Jurkat, Clone E6-1 (cell line): ENCODE measurements around the gene AUTS2.
A peak's percentile ranks its signal among the peaks of the same experiment; 100 is the strongest.
"Not testable (repeated sequence)": the region's sequence is repeated elsewhere in the genome, so short reads cannot be mapped to it uniquely, and the experiment has no call there.

Source experiments
- DNase-seq: peaks from one replicate; pipeline ENCODE4 v3.0.0-alpha.2; 2011; ENCODE audit warnings: low read depth, low spot score
- H3K4me3 ChIP-seq: 2 replicates; pipeline ENCODE4 v1.5.1; 2011; ENCODE audit warnings: mild to moderate bottlenecking, low read length, control low read depth, moderate library complexity

Gene AUTS2

GRCh38 chr7:70645279-70645678 is 1047.0 kb downstream of the AUTS2 start:
- H3K4me3 ChIP-seq = no peak overlapping the region
- no peak for DNase-seq

- H3K4me3 ChIP-seq = no peak overlapping the region
- DNase-seq = no peak
Observed at GRCh38 chr7:70645876-70646351, 1047.6 kb downstream of the AUTS2 start.

GRCh38 chr7:70646536-70647248 is 1048.4 kb downstream of the AUTS2 start:
- H3K4me3 ChIP-seq = no peak overlapping the region
- DNase-seq = no peak

GRCh38 chr7:70647801-70648498 is 1049.7 kb downstream of the AUTS2 start:
- DNase-seq = peak; percentile 83
- no peak overlapping the region for H3K4me3 ChIP-seq

GRCh38 chr7:70648499-70648861 is 1050.2 kb downstream of the AUTS2 start:
- DNase-seq, H3K4me3 ChIP-seq: not testable (repeated sequence)

GRCh38 chr7:70649323-70649722 is 1051.0 kb downstream of the AUTS2 start:
- no peak for DNase-seq
- no peak overlapping the region for H3K4me3 ChIP-seq

GRCh38 chr7:70654146-70654545 is 1055.9 kb downstream of the AUTS2 start:
- H3K4me3 ChIP-seq = no peak overlapping the region
- DNase-seq = no peak

GRCh38 chr7:70654979-70655378 is 1056.7 kb downstream of the AUTS2 start:
- H3K4me3 ChIP-seq = no peak overlapping the region
- no peak for DNase-seq

GRCh38 chr7:70655694-70656093 is 1057.4 kb downstream of the AUTS2 start:
- DNase-seq = no peak
- H3K4me3 ChIP-seq = no peak overlapping the region

GRCh38 chr7:70657571-70657970 is 1059.3 kb downstream of the AUTS2 start:
- no peak for DNase-seq
- H3K4me3 ChIP-seq = no peak overlapping the region

GRCh38 chr7:70657989-70658632 is 1059.8 kb downstream of the AUTS2 start:
- no peak overlapping the region for H3K4me3 ChIP-seq
- peak; percentile 20 for DNase-seq

- DNase-seq = no peak
- H3K4me3 ChIP-seq = no peak overlapping the region
Observed at GRCh38 chr7:70659263-70659662, 1061.0 kb downstream of the AUTS2 start.

GRCh38 chr7:70660154-70660818 is 1062.0 kb downstream of the AUTS2 start:
- H3K4me3 ChIP-seq = no peak overlapping the region
- peak; percentile 45 for DNase-seq

GRCh38 chr7:70660819-70661191 is 1062.5 kb downstream of the AUTS2 start:
- no peak for DNase-seq
- H3K4me3 ChIP-seq = no peak overlapping the region

- no peak overlapping the region for H3K4me3 ChIP-seq
- DNase-seq = no peak
Observed at GRCh38 chr7:70663680-70664079, 1065.4 kb downstream of the AUTS2 start.

GRCh38 chr7:70665997-70666396 is 1067.7 kb downstream of the AUTS2 start:
- no peak for DNase-seq
- H3K4me3 ChIP-seq = no peak overlapping the region

GRCh38 chr7:70667406-70667805 is 1069.1 kb downstream of the AUTS2 start:
- H3K4me3 ChIP-seq = no peak overlapping the region
- DNase-seq = no peak

GRCh38 chr7:70668606-70669358 is 1070.5 kb downstream of the AUTS2 start:
- DNase-seq = no peak
- no peak overlapping the region for H3K4me3 ChIP-seq

GRCh38 chr7:70669854-70670253 is 1071.6 kb downstream of the AUTS2 start:
- no peak overlapping the region for H3K4me3 ChIP-seq
- DNase-seq = peak; percentile 39
